ENCODE measurements around the gene VTI1A. TPM values are rescaled to one million over a fixed set of nuclear protein-coding genes. Genes with fewer than 3 reads are reported as not detected.

VTI1A gene
- total RNA-seq, 1 experiment from 2014 or later = 22.0 TPM

DNA sequence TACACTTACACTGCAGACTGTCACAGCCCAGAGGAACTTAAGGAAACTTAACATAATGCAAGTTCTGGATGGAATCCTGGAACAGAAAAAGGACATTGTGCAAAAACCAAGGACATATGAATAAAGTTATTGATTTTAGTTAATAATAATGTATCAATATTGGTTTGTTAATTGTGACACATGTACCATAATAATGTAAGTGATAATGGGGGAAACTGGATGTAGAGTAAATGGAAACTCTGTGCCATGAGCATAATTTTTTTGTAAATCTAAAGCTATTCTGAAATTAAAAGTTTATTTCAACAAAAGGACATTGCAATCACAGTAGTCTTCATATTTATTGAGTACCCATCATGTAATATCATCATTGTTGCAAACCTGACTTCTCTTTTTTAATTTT is 107.2 kb downstream of the VTI1A start:
- Histone ChIP-seq H4K91ac (ENCODE audit: insufficient read length, low read depth, low read length) (no peak overlapping the region), H2BK120ac (ENCODE audit: low read depth, low read length, poor library complexity, severe bottlenecking) (no peak overlapping the region)

More for the DNA sequence above, 107.2 kb downstream of the VTI1A start:
- no peak overlapping the region for H3K18ac ChIP-seq (ENCODE audit: insufficient read length, low read depth, low read length)
- DNase-seq = no peak
- no peaks in the 10 kb centered on the region for H3K9me3 ChIP-seq (ENCODE audit: control insufficient read depth, low read depth, low read length)
- Mint-ChIP-seq H3K27ac (no peak overlapping the region), H3K9me3 (no peaks in the 10 kb centered on the region), H3K27me3 (ENCODE audit: low read depth) (no peaks in the 10 kb centered on the region), H3K4me3 (no peak overlapping the region), H3K4me1 (peaks cover 7 to 9% of the 10 kb centered on the region in 2 experiments), H3K36me3 (ENCODE audit: insufficient read depth in 1 of 3, low read depth in 3 of 3) (no peaks in the 10 kb centered on the region)
- H2AK5ac ChIP-seq (ENCODE audit: insufficient read length, low read length) = no peak overlapping the region
- H2AFZ ChIP-seq (ENCODE audit: low read length) = no peak overlapping the region
- no peak overlapping the region for H2BK20ac ChIP-seq (ENCODE audit: low read depth, low read length, poor library complexity, severe bottlenecking)
- no peak overlapping the region for H3K4ac ChIP-seq (ENCODE audit: low read depth, low read length)
- no peak overlapping the region for H3T11ph ChIP-seq (ENCODE audit: low read length)
- H3K27me3 ChIP-seq (ENCODE audit: insufficient read depth, low read length) = no peaks in the 10 kb centered on the region
- H4K5ac ChIP-seq (ENCODE audit: insufficient read length, low read depth, low read length) = no peak overlapping the region
- no peaks in the 10 kb centered on the region for H3K23me2 ChIP-seq (ENCODE audit: insufficient read length, low read depth, low read length, poor library complexity, severe bottlenecking)
- H3K4me1 ChIP-seq (ENCODE audit: insufficient read depth, low read length) = no peaks in the 10 kb centered on the region
- no peak overlapping the region for H3K4me2 ChIP-seq (ENCODE audit: insufficient read depth, insufficient read length, low read length)
- no peak overlapping the region for H4K8ac ChIP-seq (replicated peaks; ENCODE audit: insufficient read length, low read depth, low read length)
- no peak for TF ChIP-seq CTCF (conservative IDR thresholded peaks at IDR 0.05)
- H3K56ac ChIP-seq (ENCODE audit: insufficient read length, low read depth, low read length) = no peak overlapping the region
- H2BK15ac ChIP-seq (ENCODE audit: low read depth, low read length) = no peak overlapping the region
- H3K14ac ChIP-seq (ENCODE audit: insufficient read depth, low read length) = no peak overlapping the region
- no peaks in the 10 kb centered on the region for H4K20me1 ChIP-seq (ENCODE audit: control insufficient read depth, insufficient read depth, insufficient read length)
- H3K79me2 ChIP-seq (ENCODE audit: insufficient read depth, low read length) = no peaks in the 10 kb centered on the region
- H2BK5ac ChIP-seq (ENCODE audit: insufficient read length, low read length) = no peak overlapping the region
- H2BK12ac ChIP-seq (ENCODE audit: insufficient read length, low read depth, low read length) = no peak overlapping the region
- H3K9ac ChIP-seq (ENCODE audit: extremely low read depth, insufficient read length, low read length) = no peak overlapping the region
- H3K79me1 ChIP-seq (ENCODE audit: insufficient read depth, low read depth, low read length, poor library complexity, severe bottlenecking) = no peaks in the 10 kb centered on the region
- no peak overlapping the region for H3K27ac ChIP-seq (ENCODE audit: insufficient read length, low read depth, low read length)
- no peak overlapping the region for H3K23ac ChIP-seq (ENCODE audit: insufficient read length, low read depth, low read length)

All from H9 (cell line).